OCI-LY1 (cell line): ENCODE data around the gene DLK1.

Source experiments
- CTCF ChIP-seq: fragments of 200-600 bp; sonication (generic), shearing (Covaris generic); IDR thresholded peaks from 2 replicates; pipeline ENCODE4 v1.5.1; 2017; ENCODE audit warnings: mild to moderate bottlenecking, antibody characterized with exemption, low read length, moderate library complexity, mixed read lengths
- EZH2 ChIP-seq: fragments of 200-600 bp; sonication (generic), shearing (Covaris generic); IDR thresholded peaks from 2 replicates; pipeline ENCODE4 v1.8.0; 2017; ENCODE audit warnings: borderline replicate concordance, mixed run types, mild to moderate bottlenecking, antibody characterized with exemption, low read length, moderate library complexity, mixed read lengths

- TF ChIP-seq CTCF (no peak), EZH2 (no peak)
Measured at GRCh38 chr14:100733152-100733850, 6.6 kb downstream of the DLK1 start.
